ENCODE measurements around the gene TRPC6. TPM values are rescaled to one million over a fixed set of nuclear protein-coding genes. Genes with fewer than 3 reads are reported as not detected.

Gene TRPC6
- total and polyA plus RNA-seq, 9 of the 15 experiments (the other 6 are each of a cell fraction or from before 2014, with no cell fraction given) = not detected

DNA sequence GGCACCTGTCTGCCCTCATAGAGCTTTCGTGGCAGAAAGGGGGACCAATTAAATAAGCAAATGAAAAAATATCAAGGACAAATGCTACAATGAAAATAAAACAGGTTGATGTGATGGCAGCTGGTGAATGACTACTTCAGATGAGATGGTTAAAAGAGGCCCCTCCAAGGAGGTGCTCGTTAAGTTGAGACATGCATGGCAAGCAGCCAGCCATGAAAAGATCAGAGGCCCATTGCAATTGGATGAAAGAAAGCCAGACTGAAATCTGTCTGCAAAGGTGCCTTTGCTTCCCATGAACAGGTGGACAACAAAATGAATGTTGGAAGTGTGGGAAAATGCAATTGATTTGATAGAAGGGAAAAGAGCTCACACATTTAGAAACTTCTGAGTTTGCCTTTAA is 848 bp upstream of the TRPC6 start:
- H3K4me1 ChIP-seq (replicated peaks in 1 of 2; ENCODE audit: control insufficient read depth in 2 of 2, insufficient read depth in 2 of 2, low read length in 2 of 2) = no peaks in the 10 kb centered on the region
- H3K79me2 ChIP-seq (ENCODE audit: control insufficient read depth, insufficient read depth, low read length) = no peaks in the 10 kb centered on the region
- no peak overlapping the region for H3K27ac ChIP-seq (ENCODE audit: extremely low read depth, low read depth, low read length)
- TF ChIP-seq, protein P1, sequence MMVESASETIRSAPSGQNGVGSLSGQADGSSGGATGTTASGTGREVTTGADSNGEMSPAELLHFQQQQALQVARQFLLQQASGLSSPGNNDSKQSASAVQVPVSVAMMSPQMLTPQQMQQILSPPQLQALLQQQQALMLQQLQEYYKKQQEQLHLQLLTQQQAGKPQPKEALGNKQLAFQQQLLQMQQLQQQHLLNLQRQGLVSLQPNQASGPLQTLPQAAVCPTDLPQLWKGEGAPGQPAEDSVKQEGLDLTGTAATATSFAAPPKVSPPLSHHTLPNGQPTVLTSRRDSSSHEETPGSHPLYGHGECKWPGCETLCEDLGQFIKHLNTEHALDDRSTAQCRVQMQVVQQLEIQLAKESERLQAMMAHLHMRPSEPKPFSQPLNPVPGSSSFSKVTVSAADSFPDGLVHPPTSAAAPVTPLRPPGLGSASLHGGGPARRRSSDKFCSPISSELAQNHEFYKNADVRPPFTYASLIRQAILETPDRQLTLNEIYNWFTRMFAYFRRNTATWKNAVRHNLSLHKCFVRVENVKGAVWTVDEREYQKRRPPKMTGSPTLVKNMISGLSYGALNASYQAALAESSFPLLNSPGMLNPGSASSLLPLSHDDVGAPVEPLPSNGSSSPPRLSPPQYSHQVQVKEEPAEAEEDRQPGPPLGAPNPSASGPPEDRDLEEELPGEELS (CRISPR knock-in tag; IDR thresholded peaks at IDR 0.05; ENCODE audit: borderline replicate concordance) = no peak
- TF ChIP-seq, protein P2, sequence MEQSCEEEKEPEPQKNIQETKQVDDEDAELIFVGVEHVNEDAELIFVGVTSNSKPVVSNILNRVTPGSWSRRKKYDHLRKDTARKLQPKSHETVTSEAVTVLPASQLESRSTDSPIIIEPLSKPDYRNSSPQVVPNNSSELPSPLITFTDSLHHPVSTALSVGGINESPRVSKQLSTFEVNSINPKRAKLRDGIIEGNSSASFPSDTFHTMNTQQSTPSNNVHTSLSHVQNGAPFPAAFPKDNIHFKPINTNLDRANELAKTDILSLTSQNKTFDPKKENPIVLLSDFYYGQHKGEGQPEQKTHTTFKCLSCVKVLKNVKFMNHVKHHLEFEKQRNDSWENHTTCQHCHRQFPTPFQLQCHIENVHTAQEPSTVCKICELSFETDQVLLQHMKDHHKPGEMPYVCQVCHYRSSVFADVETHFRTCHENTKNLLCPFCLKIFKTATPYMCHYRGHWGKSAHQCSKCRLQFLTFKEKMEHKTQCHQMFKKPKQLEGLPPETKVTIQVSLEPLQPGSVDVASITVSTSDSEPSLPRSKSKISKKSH (CRISPR knock-in tag; IDR thresholded peaks at IDR 0.05) = no peak
- TF ChIP-seq, protein P3, sequence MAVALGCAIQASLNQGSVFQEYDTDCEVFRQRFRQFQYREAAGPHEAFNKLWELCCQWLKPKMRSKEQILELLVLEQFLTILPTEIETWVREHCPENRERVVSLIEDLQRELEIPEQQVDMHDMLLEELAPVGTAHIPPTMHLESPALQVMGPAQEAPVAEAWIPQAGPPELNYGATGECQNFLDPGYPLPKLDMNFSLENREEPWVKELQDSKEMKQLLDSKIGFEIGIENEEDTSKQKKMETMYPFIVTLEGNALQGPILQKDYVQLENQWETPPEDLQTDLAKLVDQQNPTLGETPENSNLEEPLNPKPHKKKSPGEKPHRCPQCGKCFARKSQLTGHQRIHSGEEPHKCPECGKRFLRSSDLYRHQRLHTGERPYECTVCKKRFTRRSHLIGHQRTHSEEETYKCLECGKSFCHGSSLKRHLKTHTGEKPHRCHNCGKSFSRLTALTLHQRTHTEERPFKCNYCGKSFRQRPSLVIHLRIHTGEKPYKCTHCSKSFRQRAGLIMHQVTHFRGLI (CRISPR knock-in tag; IDR thresholded peaks at IDR 0.05) = no peak
- TF ChIP-seq, protein P4, sequence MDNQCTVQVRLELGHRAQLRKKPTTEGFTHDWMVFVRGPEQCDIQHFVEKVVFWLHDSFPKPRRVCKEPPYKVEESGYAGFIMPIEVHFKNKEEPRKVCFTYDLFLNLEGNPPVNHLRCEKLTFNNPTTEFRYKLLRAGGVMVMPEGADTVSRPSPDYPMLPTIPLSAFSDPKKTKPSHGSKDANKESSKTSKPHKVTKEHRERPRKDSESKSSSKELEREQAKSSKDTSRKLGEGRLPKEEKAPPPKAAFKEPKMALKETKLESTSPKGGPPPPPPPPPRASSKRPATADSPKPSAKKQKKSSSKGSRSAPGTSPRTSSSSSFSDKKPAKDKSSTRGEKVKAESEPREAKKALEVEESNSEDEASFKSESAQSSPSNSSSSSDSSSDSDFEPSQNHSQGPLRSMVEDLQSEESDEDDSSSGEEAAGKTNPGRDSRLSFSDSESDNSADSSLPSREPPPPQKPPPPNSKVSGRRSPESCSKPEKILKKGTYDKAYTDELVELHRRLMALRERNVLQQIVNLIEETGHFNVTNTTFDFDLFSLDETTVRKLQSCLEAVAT (IDR thresholded peaks at IDR 0.05) = no peak
- TF ChIP-seq PHF8 (IDR thresholded peaks at IDR 0.05; ENCODE audit: borderline replicate concordance, low read length) = no peak
- TF ChIP-seq ZNF134 (CRISPR knock-in tag; conservative IDR thresholded peaks at IDR 0.05) = no peak
- TF ChIP-seq, protein P5, sequence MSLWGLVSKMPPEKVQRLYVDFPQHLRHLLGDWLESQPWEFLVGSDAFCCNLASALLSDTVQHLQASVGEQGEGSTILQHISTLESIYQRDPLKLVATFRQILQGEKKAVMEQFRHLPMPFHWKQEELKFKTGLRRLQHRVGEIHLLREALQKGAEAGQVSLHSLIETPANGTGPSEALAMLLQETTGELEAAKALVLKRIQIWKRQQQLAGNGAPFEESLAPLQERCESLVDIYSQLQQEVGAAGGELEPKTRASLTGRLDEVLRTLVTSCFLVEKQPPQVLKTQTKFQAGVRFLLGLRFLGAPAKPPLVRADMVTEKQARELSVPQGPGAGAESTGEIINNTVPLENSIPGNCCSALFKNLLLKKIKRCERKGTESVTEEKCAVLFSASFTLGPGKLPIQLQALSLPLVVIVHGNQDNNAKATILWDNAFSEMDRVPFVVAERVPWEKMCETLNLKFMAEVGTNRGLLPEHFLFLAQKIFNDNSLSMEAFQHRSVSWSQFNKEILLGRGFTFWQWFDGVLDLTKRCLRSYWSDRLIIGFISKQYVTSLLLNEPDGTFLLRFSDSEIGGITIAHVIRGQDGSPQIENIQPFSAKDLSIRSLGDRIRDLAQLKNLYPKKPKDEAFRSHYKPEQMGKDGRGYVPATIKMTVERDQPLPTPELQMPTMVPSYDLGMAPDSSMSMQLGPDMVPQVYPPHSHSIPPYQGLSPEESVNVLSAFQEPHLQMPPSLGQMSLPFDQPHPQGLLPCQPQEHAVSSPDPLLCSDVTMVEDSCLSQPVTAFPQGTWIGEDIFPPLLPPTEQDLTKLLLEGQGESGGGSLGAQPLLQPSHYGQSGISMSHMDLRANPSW (CRISPR knock-in tag; IDR thresholded peaks at IDR 0.05) = no peak
- no peak for TF ChIP-seq ZNF3 (CRISPR knock-in tag; IDR thresholded peaks at IDR 0.05)
- TF ChIP-seq SMAD1 (IDR thresholded peaks at IDR 0.05; ENCODE audit: low read depth, low read length, partially characterized antibody) = no peak
- TF ChIP-seq KLF6 (CRISPR knock-in tag; IDR thresholded peaks at IDR 0.05; ENCODE audit: borderline replicate concordance) = no peak
- no peak for TF ChIP-seq HOXB6 (CRISPR knock-in tag; IDR thresholded peaks at IDR 0.05; ENCODE audit: borderline replicate concordance)
- no peak for TF ChIP-seq BDP1 (IDR thresholded peaks at IDR 0.05; ENCODE audit: insufficient read depth, insufficient read length)
- no peak for TF ChIP-seq EWSR1 (IDR thresholded peaks at IDR 0.05; ENCODE audit: borderline replicate concordance, low read depth, partially characterized antibody)
- no peak for TF ChIP-seq TCFL5 (CRISPR knock-in tag; conservative IDR thresholded peaks at IDR 0.05)
- 0% methylated on average over 2 of the region's 2 CpGs for WGBS (ENCODE audit: insufficient coverage, low coverage, missing lambda C conversion rate)
- no peaks in the 10 kb centered on the region for H3K27me3 ChIP-seq (ENCODE audit: control insufficient read depth in 2 of 2, insufficient read depth in 2 of 2, low read length in 2 of 2)
- no peak overlapping the region for H2AFZ ChIP-seq (ENCODE audit: low read depth, low read length)
- in situ Hi-C loops (cut with MboI) (no loop called here), intact Hi-C loops (cut with micrococcal nuclease) (no loop called here)
- no TSS peak for BruUV-seq (replicated peaks)
- no peak for ATAC-seq
- ChIA-PET POLR2A (no interaction called here), CTCF (ENCODE audit: low intra/inter-chr PET ratio) (no interaction called here)
- H3K9ac ChIP-seq (ENCODE audit: insufficient read depth in 1 of 2, low read depth in 2 of 2, low read length in 2 of 2) = no peak overlapping the region
- no peak overlapping the region for H3K4me2 ChIP-seq (ENCODE audit: insufficient read depth, low read length)
- DNase-seq (ENCODE audit: extremely low read depth in 1 of 4, low spot score in 3 of 4) = no peak
- FAIRE-seq = no peak
- H3K9me1 ChIP-seq (ENCODE audit: control insufficient read depth, insufficient read depth, low read length) = no peaks in the 10 kb centered on the region
- no peak overlapping the region for H3K4me3 ChIP-seq
- H4K20me1 ChIP-seq (replicated peaks; ENCODE audit: control insufficient read depth, insufficient read depth, low read length) = no peaks in the 10 kb centered on the region
- H3K36me3 ChIP-seq (ENCODE audit: control insufficient read depth, insufficient read depth, low read length) = no peaks in the 10 kb centered on the region
- H3K9me3 ChIP-seq (replicated peaks; ENCODE audit: control insufficient read depth, insufficient read depth, low read depth, low read length) = no peaks in the 10 kb centered on the region

All from K562 (cell line).